T-helper 1 cell treated with Interleukin-12 subunit alpha and Interleukin-12 subunit beta and Interleukin-4 antibody, amounts not matched to agents 30 ng/mL and 1 ng/mL, for 36 hours (primary cell): ENCODE measurements around the gene MYO1H. TPM values are rescaled to one million over a fixed set of nuclear protein-coding genes. Genes with fewer than 3 reads are reported as not detected.
"Not testable (repeated sequence)": the region's sequence is repeated elsewhere in the genome, so short reads cannot be mapped to it uniquely, and the experiment has no call there.

ENCODE experiments used
- intact Hi-C: fragments of 100-400 bp; cut with micrococcal nuclease; formaldehyde crosslinking; loops from one replicate; pipeline ENCODE4 v1.15.1; 2024
- total RNA-seq: library from RNA; stranded (reverse); gene quantifications from 2 replicates; pipeline ENCODE4 v1.2.3, GENCODE V29; 2022

Gene MYO1H
- total RNA-seq, 1 donor from 2014 or later, result not detected

- intact Hi-C loops, result not testable (repeated sequence)
Measured at GRCh38 chr12:109406147-109406546, 58.4 kb downstream of the MYO1H start.

GRCh38 chr12:109418848-109419480, 71.3 kb downstream of the MYO1H start:
- intact Hi-C loops, result no loop called here

GRCh38 chr12:109421355-109422087, 73.8 kb downstream of the MYO1H start:
- intact Hi-C loops, result no loop called here

- intact Hi-C loops, result no loop called here
Measured at GRCh38 chr12:109422251-109422650, 74.6 kb downstream of the MYO1H start.

- intact Hi-C loops, result no loop called here
Measured at GRCh38 chr12:109423392-109423791, 75.7 kb downstream of the MYO1H start.

GRCh38 chr12:109428037-109428629, 80.4 kb downstream of the MYO1H start:
- intact Hi-C loops, result loop anchor here (1.0 to 5.0 kb wide), 5 partner anchors 35 to 454 kb away; partner anchors contain the start of genes GLTP, KCTD10 and UBE3B

GRCh38 chr12:109428804-109429203, 81.1 kb downstream of the MYO1H start:
- intact Hi-C loops, result loop anchor here (1.0 to 5.0 kb wide), 5 partner anchors 34 to 453 kb away; partner anchors contain the start of genes GLTP, KCTD10 and UBE3B

- intact Hi-C loops, result no loop called here
Measured at GRCh38 chr12:109430244-109430643, 82.5 kb downstream of the MYO1H start.

- intact Hi-C loops, result loop anchor here (1.0 kb wide), 2 partner anchors 45 to 86 kb away; partner anchors contain the start of genes KCTD10 and UBE3B
Measured at GRCh38 chr12:109432431-109432830, 84.7 kb downstream of the MYO1H start.

- intact Hi-C loops, result loop anchor here (1.0 kb wide), 3 partner anchors 44 to 342 kb away; partner anchors contain the start of genes KCTD10 and UBE3B
Measured at GRCh38 chr12:109432842-109433304, 85.2 kb downstream of the MYO1H start.

- intact Hi-C loops, result loop anchor here (1.0 kb wide), 1 partner anchor 342 kb away; no protein-coding TSS in a partner anchor
Measured at GRCh38 chr12:109433618-109434017, 85.9 kb downstream of the MYO1H start.

- intact Hi-C loops, result no loop called here
Measured at GRCh38 chr12:109434582-109434981, 86.9 kb downstream of the MYO1H start.

GRCh38 chr12:109435428-109436187, 87.9 kb downstream of the MYO1H start:
- intact Hi-C loops, result no loop called here

GRCh38 chr12:109436188-109436560, 88.5 kb downstream of the MYO1H start:
- intact Hi-C loops, result no loop called here

GRCh38 chr12:109439181-109439580, 91.5 kb downstream of the MYO1H start:
- intact Hi-C loops, result no loop called here

GRCh38 chr12:109439951-109440350, 92.3 kb downstream of the MYO1H start:
- intact Hi-C loops, result not testable (repeated sequence)

- intact Hi-C loops, result no loop called here
Measured at GRCh38 chr12:109440851-109441490, 93.3 kb downstream of the MYO1H start.

- intact Hi-C loops, result no loop called here
Measured at GRCh38 chr12:109443794-109444193, 96.1 kb downstream of the MYO1H start.

GRCh38 chr12:109444259-109444658, 96.6 kb downstream of the MYO1H start:
- intact Hi-C loops, result no loop called here

- intact Hi-C loops, result no loop called here
Measured at GRCh38 chr12:109445191-109445609, 97.5 kb downstream of the MYO1H start.

- intact Hi-C loops, result no loop called here
Measured at GRCh38 chr12:109446869-109447268, 99.2 kb downstream of the MYO1H start.
